ENCODE results near the gene PRMT1.

Gene PRMT1

DNA sequence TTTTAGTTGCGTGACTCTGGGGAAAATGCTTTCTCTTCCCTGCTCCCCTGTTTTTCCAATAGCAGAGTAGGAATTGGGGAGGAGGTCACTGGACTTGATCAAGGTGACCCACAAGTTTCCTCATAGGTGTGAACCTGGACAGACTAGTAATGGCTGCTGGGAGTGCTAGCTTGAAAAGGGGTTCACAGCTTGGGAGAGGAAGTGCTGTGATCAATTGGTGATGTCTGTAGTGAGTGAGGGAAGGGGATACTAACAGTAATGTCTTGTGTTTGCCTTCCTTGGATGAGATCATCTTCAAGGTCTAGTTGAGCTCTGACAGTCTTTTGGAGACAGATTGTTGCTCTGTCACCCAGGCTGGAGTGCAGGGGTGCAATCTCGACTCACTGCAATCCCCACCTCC is 9.6 kb upstream of the PRMT1 start:
- no peak for DNase-seq (ENCODE audit: low read depth, low spot score)

DNA sequence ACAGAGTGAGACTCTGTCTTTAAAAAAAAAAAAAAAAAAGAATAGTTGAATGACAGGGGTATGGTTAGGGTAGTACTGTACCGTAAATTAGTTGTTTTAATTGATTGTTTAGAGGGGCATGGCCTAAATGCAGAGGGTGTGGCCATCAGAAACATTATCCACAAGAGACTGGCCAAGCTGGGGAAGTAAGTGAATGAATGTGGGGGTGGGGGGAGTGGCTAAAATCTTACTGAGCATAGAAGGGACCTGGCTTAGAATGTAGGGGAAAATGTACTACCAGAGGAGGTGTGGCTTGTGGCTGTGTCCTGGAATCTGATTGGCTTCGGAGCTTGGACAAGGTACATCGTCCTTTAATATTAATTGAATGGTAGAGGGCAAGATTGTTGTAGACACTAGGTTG is 7.6 kb upstream of the PRMT1 start:
- DNase-seq (ENCODE audit: low read depth, low spot score) = no peak

DNA sequence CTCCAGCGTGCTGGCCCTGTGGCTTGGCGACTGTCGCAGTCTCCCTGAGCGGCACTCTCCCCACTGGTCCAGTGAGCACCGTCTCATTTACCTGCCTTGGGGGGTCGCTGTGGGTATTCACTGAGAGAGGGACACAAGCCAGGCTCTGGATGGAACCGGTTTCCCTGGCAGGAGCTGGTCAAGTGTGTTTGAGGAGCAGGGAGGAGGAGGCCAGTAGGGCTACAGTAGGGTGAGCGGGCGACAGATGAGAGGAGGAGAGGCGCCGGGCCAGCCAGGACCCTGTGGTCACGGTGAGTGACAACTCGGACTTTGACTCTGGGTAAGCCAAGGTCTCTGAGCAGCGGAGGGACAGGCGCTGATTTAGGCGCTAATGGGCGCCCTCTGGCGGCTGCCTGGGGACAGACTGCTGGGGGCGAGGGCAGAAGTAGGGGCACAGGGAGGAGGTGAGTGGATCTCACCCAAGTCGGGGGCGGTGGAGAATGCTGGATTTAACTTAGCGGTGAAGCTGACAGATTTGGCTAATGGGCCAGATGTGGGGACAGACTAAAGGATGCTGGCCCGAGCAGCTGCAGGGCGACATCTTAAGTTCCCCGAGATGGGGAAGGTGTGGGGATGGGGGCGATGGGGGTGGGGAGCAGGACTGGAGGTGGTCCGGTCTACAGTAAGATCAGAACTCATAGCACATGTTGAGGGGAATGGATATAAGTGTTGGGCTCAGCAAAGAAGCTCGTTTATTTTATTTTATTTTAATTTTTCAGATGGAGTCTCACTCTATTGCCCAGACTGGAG is 4.7 kb upstream of the PRMT1 start:
- DNase-seq (ENCODE audit: low read depth, low spot score) = peak; percentile 94

GRCh38 chr19:49676136-49676783 is 811 bp upstream of the PRMT1 start:
- peak; percentile 96 for DNase-seq (ENCODE audit: low read depth, low spot score)

DNA sequence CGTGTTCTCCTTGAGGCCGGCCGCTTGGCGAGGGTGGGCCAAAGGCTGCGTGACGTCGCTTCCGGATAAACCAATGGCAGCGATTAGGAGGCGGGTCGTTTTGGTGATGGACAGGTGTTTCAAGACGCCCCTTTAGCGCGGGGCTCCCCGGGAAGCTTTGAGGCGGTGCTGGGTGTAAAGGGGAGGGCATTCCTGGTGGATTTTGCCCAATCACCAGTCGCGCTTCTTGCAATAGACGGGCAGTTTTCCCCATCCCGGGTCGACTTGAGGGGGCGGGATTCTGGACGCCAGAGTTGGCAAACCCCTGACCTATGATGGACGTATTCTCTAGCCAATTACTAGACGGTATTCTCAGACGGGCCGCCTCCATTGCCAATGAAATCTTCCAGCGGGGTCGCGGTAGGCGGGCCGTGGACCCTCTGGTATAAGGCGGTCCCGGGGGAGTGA is 264 bp upstream of the PRMT1 start:
- DNase-seq (ENCODE audit: low read depth, low spot score) = peak; percentile 100

GRCh38 chr19:49677901-49678674 is 1.0 kb downstream of the PRMT1 start:
- DNase-seq (ENCODE audit: low read depth, low spot score) = peak; percentile 95

DNA sequence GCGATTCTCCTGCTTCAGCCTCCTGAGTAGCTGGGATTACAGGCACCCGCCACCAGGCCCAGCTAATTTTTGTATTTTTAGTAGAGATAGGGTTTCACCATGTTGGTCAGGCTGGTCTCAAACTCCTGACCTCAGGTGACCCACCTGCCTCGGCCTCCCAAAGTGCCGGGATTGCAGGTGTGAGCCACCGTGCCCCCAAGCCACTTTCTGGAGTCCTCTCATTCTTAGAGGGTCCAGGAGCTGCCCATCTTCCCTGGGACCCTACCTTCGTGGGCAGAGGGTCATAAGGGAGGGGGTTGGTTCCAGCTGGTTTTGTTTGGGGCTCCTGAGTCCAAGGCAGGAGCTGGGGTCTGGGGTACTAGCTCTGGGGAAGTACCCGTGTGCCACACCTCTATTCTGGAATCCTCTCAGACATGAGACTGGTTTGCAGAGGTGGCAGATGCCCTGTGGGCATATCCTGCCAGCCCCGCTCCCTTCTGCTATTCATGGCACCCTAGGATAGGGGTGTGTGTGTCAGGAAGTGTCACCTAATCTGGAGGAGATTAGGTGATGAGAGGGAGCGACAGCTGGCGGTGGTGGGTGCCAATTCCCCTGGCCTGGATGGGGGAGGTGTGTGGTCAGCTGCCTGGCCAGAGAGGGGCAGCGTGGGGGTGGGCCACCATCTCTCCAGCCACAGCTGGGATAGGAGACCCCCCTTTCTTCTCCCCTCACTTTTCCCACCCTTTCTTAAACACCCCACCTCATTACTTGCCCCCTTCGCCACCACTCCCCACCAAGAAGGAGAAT is 2.1 kb downstream of the PRMT1 start:
- DNase-seq (ENCODE audit: low read depth, low spot score) = peak; percentile 27

DNA sequence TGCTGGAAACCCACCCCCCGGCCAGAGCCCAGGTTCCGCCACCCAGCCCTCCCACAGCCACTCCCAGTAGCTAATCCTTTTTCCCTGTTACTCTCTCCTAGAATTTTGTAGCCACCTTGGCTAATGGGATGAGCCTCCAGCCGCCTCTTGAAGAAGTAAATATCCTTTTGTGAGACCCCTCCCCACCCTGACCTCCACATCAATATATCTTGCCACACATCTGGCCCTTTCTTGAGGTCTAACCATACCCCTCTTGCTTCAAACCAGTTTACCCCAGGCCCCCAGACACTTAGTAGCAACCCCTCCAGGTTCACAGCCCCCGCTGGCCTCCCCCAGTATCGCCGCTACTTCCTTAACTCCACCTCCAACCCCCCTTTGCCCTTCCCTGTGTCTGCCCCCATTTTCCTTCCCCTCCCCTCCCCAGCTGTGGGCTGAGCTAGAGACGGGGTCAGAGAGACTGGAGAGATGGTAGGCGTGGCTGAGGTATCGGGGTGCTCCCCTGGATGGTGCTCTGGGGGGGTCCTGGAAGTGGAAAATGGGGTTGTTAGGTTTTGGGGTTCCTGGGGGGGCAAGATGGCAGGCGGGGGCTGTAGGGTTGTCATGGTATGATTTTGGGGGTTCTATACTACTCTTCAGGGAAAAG is 2.8 kb downstream of the PRMT1 start:
- DNase-seq (ENCODE audit: low read depth, low spot score) = no peak

DNA sequence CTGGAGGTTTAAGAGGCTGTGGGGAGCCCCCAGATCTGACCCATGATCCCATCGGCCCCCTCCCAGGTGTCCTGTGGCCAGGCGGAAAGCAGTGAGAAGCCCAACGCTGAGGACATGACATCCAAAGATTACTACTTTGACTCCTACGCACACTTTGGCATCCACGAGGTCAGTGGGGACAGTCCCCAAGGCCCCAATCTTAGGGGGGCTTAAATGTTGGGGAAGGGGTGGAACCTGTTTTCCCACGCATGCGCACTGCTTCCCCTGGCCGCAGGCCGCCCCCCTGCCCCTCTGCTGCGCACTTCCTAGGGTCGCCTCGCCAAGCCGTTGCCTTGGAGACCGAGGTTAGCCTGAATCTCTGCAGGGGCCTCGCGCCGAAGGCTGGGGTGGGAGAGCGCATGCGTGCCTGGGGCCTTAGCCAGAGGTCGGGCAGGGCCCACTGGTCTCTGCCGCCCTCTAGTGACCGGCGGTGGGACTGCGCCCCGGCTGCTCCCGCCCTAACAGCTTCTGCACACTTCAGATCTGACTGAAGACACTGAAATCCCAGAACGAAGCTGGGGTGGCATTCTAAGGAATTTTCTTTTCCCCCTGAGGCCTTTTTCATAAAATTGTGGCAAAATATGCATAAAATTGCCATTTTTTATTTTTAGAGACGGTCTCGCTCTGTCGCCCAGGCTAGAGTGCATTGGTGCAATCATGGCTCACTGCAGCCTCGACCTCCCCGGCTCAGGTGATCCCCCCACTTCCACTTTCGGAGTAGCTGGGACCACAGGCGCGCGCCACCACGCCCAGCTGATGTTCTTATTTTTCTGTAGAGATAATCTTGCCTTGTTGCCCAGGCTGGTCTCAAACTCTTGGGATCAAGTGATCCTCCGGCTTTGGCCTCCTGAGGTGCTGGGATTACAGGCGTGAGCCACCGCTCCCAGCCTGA is 3.6 kb downstream of the PRMT1 start:
- peak; percentile 99 for DNase-seq (ENCODE audit: low read depth, low spot score)

- DNase-seq (ENCODE audit: low read depth, low spot score) = no peak
Measured at GRCh38 chr19:49681830-49682229, 4.8 kb downstream of the PRMT1 start.

- DNase-seq (ENCODE audit: low read depth, low spot score) = no peak
Measured at GRCh38 chr19:49682274-49682673, 5.2 kb downstream of the PRMT1 start.

DNA sequence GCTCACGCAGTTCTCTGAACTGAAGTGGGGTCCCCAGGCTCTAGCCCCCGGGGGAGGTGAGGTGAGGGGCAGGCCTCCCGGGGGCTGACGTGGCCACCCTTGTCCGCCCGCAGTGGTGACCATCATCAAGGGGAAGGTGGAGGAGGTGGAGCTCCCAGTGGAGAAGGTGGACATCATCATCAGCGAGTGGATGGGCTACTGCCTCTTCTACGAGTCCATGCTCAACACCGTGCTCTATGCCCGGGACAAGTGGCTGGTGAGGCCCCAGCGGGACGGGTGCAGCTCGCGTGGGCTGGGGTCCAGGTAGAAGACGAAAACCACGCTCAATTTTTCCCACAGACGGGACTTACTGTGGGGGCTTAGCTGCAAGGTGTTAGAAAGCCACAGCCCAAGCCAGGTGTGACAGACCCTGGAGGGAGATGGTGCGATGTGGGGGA is 6.8 kb downstream of the PRMT1 start:
- no peak for DNase-seq (ENCODE audit: low read depth, low spot score)

DNA sequence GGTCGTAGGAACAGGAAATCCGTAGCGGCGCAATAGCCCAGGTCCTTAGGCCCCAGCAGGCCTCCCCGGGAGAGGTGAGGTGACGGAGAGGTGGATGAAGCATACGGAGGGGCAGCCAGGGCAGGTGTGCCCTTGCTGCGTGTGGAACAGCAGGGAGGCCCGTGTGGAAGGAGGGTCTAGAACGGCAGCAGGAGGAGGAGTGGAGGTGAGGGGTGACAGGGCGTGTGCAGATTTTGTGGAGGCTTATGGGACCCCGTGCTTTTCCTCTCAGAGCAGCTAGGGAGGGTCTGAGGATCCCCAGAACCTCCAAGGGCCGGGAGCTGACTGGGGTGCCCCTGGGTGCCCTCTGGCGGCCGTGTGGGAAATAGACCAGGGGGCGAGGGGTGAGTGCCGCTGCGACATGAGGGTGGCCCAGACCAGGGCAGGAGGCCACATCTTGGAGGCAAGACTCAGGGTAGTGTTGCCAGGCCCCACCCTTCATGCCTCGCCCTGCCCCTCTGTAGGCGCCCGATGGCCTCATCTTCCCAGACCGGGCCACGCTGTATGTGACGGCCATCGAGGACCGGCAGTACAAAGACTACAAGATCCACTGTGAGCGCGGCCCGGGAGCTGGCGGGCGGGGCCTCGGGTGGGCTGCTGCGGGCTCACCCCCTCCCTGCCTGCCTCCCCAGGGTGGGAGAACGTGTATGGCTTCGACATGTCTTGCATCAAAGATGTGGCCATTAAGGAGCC is 7.3 kb downstream of the PRMT1 start:
- peak; percentile 34 for DNase-seq (ENCODE audit: low read depth, low spot score)

- no peak for DNase-seq (ENCODE audit: low read depth, low spot score)
Measured at GRCh38 chr19:49684983-49685553, 8.0 kb downstream of the PRMT1 start.

GRCh38 chr19:49685845-49686332 is 8.8 kb downstream of the PRMT1 start:
- no peak for DNase-seq (ENCODE audit: low read depth, low spot score)

GRCh38 chr19:49686503-49687088 is 9.5 kb downstream of the PRMT1 start:
- no peak for DNase-seq (ENCODE audit: low read depth, low spot score)

- no peak for DNase-seq (ENCODE audit: low read depth, low spot score)
Measured at GRCh38 chr19:49687150-49687549, 10.1 kb downstream of the PRMT1 start.

DNA sequence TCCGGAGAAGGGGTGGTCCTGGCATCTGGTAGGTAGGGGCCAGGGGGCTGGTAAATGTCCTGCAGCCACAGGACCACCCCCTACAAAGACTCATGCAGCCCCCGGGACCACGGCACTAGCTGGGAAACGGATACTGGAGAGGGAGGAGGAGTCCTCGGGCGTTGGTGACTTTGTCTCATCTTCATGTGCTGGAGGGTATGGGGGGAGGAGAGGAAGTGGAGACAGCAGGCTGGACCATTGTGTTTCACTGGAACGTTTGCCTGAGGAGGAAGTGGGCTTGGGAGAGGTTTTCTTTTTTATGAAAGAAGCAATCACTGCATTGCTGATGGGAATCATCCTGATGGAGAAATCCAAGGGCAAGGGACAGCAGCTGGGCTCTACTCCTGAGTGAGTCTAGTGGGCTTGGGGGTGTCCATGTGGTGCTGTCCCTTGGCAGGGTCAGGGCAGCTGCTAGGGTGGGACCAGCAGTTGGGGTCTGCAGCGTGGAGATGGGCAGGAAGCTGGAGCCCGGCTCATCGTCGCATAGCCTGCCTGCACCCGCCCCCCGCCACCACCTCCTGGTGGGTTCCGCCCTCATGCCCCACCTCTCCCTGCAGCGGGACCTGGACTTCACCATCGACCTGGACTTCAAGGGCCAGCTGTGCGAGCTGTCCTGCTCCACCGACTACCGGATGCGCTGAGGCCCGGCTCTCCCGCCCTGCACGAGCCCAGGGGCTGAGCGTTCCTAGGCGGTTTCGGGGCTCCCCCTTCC is 10.7 kb downstream of the PRMT1 start:
- DNase-seq (ENCODE audit: low read depth, low spot score) = no peak
